HT-29 (cell line): ENCODE measurements around the gene IFNA17. TPM values are rescaled to one million over a fixed set of nuclear protein-coding genes. Genes with fewer than 3 reads are reported as not detected.
"Not testable (repeated sequence)": the region's sequence is repeated elsewhere in the genome, so short reads cannot be mapped to it uniquely, and the experiment has no call there.

Experiments used
- DNase-seq: peaks from one replicate; pipeline ENCODE4 v3.0.0-alpha.2; 2015; ENCODE audit warnings: low spot score
- total RNA-seq: library from RNA; depleted of rRNA; stranded (reverse); fragments of >200 nt; shearing (Covaris generic); gene quantifications from 2 replicates; pipeline ENCODE4 v1.2.3, GENCODE V29; 2014; rRNA removed

IFNA17 gene
- total RNA-seq, result not detected in 2 replicates

DNA sequence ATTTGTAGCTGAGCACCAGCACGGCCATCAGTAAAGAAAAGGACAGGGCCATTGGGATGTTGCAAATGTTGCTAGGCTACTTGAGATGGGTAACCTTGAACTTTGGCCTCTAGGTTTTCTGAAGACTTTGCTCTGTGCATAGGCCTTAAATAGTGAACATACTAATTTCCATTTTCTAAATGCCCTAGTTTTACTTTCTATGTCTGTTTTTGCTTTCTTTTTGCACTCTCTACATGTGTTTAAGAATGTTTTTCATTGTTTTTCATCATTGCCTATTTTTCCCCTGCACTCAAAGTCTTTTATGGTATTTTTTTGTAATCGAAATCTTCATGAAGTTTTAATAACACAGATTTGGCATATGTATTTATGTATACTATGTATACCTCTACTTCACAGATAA is at the start of gene IFNA17:
TSS of gene IFNA17 (minus strand) at position 101 of the 400 bp plus-strand sequence. CDS start at position 52, 49 bp downstream.
- no peak for DNase-seq

DNA sequence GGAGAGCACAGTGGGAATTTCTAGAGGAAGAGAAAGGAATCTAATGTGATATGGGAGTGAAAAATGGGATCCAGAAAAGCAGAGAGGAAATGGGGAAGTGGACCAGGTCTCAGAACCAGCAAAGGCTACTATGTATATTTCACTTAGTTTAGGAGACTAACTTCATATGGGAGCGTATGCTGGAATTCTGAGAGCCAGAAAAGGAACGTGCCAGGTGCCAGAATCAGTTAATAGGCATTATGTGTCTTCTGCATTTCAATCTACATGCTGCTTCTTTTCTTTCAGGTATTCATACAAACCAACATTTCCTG is 40.3 kb upstream of the IFNA17 start:
- no peak for DNase-seq

DNA sequence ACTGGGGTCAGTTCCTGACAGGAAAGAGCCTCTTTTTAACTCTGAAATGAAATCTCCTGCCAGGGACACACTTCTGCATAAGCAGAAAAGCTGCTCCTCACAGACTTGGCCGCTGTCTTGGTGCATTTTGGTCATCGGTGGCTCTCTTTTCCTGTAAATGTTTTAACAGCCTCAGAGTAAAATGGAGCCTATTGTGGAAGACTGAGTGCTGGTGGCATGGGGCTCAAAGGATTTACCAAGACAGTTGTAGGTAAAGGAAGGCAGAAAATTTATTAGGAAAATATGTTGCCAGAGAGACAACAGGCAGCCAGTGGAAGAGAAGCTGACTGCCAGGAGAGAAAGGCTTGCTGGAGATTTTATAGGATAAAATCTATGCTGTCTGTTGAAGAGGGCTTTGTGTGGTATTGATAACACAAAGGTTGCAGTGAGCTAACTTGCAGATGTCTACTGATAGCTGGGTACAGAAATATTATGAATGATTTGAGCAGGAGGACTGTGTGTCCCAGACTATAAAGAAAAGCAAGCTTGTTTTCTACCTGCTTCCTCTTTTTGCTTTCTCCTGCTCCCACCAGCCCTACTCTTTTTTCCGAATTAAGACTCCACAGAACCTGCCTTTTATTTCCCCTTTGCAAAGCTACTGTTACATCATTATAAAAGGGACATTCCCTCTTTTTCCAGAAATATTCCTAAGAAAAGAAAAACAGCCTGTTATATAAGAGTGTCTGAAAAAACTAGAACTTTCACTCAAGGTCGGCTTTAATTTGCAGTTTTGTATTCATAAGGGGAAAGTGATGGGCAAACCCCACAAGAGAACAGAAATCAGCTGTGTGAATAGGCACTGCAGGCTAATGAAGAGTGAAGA is 39.7 kb upstream of the IFNA17 start:
- no peak for DNase-seq

DNA sequence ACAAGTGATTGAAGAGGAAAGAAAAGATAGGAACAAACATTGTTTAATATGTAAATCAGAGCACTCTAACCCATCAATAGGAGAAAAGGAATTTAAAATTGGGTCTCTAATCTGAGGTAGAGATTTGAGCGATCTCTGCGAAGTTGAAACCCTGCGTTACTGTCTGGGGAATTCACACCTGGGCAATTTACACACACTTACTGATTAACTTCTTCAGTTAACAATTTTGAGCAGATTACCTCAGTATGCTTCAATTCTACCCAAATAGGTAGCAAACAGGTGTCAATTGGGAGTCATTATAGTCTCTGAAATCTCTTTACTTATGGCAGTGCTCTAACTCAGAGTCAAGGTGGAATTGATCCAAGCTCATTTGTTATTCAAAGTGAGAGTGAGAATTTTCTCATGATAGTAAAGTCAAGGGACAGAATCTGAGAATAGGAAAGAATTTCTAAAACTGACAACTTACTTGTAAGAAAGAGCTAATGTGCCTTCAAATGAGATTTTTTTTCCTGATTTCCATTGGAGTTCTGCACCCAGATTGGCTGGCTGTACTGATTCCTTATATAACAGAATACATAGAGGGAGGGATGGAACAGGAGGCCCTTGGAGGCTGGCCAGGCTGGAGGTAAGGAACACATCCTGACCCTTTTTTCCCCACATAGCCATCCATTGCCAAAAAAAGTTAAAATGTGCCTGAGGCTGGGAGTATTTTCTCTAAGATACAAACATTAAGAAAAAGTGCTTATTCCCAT is 38.9 kb upstream of the IFNA17 start:
- no peak for DNase-seq

DNA sequence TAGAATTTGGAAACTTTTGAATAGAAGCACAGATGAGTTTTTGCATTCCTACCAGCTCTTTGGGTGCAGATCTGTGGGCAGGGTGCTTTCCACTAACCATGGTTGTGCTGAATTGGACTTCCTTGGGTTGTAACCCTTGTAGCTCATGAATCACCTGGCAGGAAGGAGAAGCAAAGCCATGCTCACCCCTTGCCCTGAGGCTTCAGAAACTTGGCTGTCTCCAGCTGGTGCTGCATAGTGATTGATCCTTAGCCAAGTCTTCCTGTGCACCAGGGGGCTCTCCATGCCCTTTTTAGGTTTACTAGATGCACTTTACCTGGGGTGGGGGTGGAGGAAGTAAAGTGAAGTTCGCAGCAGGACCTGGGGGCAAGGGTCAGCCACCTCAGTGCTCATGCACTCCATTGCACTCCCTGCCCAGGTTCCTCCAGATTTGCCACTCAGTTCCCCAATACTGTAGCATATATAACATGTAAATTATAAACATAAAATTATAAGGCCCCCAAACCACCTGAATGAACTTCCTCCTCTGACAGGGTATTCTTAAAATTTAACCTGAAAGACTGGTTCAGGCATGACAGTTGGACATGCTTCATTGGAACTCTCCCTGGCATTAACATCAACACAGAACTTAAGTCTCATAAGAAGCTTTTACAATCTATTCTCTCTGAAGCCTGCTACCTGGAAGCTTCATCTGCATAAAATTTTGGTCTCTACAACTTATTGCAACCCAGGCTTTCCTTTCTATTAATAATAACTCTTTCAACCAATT is 37.6 kb upstream of the IFNA17 start:
- DNase-seq, result no peak

DNA sequence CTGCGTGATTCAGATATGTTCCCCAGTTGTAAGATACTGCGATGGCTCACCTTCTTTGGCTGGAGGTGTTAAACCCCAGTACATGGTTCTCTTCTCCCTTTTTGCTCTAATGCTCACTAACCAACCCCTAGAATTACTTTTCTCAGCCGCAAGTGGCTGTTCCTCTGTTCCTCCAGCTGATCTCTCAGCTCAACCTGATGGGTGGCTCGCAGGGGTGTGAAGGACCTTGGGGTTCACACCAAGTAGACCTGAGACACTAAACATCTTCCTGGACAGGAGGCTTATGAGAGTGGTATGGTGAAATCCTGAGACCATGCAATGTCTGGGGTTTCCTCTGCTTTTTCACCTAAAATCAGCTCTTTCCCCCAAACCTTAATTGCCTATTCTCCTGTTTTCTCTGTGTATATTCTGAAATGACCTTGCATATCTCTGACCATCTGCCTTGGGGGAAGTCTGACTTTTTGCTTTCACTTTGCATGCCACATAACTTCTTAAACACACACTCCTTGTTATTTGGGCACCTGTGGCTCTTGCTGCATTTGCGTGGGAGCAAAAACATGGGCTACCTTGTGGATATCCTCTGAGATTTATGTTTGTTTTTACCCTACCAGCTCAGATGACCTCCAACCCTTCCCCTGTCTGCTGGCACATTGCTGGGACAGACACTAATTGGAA is 27.7 kb upstream of the IFNA17 start:
- no peak for DNase-seq

DNA sequence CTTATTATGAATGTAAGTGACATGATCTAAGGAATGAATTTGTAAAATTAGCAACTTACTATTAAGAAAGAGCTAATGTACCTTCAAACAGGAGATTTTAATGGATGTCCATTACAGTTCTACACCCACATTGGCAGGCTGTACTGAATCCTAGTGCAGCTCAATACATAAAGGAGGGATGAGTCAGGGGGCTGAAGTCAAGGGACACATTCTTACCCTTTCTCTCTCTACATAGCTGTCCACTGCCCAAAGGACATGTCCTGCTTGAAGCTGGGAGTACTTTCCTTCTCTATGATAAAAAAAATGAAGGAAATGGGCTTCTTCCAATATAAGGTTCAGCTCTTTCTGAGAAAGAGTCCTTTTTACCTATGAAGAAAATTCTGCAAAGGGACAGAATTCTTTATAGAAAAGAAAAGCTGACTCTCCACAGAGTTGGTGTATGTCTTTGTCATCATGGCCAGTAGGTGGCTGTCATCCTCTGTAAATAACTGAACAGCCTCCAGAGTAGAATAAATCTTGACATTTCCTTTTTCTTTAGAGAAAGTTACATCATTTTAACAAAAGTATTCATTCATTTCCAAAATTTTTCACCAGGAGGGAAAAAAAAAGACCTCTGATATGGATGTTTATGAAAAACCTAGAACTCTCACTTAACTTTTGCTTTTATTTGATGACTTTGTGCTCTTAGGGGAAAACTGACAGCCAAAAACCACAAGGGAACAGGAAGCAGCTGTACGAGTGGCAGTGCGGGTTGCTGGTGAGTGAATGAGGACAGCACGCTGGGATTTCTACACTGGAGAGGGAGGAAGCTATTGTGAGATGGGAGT is 24.9 kb upstream of the IFNA17 start:
- peak; percentile 66 for DNase-seq

DNA sequence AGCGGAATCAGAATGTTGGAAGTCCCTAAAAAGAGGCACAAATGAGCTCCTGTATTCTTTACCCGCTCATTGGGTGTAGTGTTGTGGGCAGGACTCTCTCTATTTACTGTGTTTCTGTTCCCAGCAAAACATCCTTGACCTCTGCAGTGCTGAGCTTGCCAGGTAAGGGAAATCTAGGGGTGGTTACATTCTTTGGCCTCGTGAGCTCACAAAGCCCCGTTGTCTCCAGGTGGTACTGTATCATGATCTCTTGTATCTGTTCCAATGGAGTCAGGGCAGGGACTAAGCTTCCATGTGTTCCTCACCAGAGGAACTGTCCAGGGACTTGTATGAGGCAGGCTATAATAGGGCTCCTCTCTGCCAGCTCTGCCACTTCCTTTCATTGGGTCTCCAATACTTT is 23.6 kb upstream of the IFNA17 start:
- DNase-seq, result no peak

DNA sequence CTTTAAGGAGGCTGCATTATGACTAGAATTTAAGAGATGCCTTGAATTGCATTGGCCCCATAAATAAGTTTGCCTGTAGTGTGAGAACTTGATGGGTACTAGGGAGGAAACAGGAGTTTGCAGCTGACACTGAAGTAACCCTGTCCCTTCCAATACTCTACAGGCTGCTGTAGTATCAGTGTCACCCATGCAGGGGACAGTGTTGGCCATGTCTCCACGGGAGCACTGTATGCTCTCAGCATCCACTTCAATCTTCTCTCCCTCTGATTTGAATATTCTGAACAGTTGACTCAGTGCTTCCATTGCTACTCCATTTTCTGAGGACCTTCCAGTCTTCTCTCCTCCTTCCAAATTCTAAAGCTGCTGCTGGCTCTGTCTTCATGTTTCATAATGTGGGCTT is 23.2 kb upstream of the IFNA17 start:
- no peak for DNase-seq

DNA sequence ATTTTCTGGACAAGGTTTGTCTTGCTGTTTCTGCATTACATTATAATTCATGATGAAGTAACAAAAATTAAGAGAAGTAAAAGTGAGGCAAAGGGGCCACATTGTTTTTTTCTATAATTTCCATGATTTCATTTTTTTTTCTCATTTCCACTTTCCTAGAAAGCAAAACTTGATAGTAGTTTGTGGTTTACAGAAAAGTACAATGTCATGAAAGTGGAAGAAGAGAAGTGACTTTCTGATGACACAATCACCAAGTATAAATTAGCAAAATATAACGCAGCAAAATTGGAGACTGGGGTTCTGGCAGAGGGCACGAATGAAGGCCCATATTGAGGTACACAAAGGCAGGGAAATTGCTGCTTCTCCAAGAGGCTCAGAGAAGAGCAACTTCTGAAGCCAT is 16.8 kb upstream of the IFNA17 start:
- no peak for DNase-seq

DNA sequence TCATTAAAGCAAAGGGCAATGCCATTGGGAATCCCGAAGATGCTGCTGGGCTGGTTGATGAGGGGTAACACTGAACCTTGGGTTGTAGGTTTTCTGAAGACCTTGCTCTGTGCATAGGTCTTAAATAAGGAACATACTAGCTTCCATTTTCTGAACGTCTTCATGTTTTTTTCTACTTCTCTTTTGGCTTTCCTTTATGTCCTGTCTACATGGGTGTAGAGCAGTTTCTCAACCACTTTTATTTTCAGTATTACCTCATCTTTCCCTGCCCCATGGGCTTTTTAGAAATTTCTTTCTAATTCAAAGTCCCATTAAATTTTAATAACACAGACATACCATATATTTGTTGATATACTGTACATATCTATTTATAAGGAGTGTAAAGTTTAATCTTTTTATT is 11.9 kb upstream of the IFNA17 start, which contains the start of gene IFNA14:
TSS of gene IFNA14 (minus strand) at position 95 of the 400 bp plus-strand sequence. CDS start at position 25, 70 bp downstream.
- no peak for DNase-seq

DNA sequence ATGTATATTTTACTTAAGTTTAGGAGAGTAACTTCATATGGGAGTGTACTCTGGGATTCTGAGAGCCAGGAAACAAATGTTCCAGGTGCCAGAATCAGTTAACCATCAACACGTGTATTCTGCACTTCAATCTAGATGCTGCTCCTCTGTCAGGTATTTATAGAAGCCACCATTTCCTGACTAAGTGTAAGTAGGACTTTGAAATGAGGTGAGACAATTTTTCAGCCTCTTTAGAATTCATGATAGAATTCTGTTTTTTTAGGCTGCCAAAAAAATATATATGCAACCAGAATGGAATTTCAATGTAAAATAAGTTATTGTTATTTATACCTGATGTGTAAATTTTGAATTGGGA is 8.3 kb upstream of the IFNA17 start:
- DNase-seq, result not testable (repeated sequence)

DNA sequence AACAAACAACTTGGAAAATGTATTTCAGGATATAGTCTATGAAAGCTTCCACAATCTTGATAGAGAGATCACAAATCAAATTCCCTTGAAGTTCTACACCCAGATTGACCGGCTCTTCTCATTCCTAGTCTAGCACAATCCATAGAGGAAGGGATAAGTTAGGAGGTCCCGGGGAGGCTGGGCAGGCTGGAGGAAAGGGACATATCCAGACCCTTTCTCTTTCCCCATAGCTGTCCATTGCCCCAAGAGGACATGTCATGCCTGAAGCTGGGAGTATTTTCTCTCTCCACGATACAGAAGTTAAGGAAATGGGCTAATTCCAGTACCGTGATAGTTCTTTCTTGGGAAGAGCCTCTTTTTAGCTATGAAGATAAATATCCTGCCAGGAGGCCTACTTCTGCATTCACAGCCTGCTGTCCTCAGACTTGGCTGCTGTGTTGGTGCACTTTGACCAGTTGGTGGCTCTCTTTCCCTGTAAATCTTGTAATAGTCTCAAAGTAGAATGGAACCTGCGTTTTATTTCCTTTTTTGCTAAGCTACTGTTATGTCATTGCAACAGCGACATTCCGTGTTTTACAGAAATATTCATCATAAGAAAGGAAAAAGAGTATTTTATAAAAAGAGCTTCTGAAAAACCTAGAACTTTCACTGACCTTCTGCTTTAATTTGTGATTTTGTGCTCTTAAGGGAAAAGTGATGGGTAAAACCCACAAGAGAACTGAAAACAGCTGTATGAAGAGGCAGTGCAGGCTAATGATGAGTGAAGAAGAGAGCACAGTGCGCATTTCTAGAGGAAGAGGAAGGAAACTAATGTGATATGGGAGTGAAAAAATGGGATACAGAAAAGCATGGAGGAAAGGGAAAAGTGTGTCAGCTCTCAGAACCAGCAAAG is 7.7 kb upstream of the IFNA17 start:
- peak; percentile 76 for DNase-seq

DNA sequence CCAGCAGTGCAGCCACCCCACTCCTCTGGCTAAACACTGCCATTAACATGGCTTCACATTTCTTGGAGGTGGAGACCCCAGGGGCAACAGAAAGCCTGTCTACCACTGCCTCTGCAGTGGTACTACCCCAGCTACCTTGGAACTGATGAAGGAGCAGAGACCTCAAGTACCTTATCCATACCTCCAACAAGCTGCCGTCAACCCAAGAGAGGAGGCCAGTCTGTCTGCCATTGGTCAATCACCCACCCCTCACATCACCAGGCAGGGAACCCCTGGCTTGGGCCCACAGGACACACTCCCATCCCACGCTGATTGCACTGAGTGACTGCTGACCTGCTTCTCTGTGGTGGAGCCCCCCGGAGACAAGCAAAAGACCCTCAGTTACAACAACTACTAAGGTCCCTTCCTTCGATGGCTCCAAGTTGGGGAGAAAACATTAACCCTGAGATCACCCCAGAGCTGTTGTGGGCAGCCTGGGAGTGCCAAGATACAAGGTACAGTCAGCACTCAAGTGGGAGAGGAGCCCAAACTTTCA is 6.2 kb upstream of the IFNA17 start:
- DNase-seq, result no peak

DNA sequence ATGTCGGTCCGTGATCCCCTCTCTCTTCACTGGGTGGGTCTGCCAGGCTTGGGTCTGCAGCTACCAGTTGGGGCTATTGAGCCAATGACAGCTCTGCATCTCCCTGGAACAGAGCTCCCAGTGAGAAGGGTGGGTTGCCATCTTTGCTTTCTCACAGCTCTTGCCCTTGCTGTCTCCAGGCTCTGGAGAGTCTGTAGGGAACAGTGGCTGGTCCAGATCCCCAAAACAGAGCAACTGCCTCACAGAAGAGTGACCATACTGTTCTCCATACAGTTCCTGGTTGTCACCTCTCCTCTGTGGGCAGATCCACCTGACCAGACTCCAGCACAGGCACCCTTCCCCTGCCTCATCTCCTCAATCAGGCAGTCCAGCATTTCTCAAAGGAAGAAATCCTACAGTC is 5.2 kb upstream of the IFNA17 start:
- DNase-seq, result no peak

DNA sequence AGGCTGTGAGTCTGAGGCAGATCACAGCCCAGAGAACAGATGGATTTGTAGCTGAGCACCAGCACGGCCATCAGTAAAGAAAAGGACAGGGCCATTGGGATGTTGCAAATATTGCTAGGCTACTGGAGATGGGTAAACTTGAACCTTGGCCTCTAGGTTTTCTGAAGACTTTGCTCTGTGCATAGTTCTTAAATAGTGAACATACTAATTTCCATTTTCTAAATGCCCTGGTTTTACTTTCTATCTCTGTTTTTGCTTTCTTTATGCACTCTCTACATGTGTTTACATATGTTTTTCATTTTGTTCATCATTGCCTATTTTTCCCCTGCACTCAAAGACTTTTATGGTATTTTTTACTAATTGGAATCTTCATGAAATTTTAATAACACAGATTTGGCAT is 10.8 kb downstream of the IFNA17 start, which contains the start of gene IFNA16:
TSS of gene IFNA16 (minus strand) at position 101 of the 400 bp plus-strand sequence. CDS start at position 95, 6 bp downstream.
- not testable (repeated sequence) for DNase-seq

DNA sequence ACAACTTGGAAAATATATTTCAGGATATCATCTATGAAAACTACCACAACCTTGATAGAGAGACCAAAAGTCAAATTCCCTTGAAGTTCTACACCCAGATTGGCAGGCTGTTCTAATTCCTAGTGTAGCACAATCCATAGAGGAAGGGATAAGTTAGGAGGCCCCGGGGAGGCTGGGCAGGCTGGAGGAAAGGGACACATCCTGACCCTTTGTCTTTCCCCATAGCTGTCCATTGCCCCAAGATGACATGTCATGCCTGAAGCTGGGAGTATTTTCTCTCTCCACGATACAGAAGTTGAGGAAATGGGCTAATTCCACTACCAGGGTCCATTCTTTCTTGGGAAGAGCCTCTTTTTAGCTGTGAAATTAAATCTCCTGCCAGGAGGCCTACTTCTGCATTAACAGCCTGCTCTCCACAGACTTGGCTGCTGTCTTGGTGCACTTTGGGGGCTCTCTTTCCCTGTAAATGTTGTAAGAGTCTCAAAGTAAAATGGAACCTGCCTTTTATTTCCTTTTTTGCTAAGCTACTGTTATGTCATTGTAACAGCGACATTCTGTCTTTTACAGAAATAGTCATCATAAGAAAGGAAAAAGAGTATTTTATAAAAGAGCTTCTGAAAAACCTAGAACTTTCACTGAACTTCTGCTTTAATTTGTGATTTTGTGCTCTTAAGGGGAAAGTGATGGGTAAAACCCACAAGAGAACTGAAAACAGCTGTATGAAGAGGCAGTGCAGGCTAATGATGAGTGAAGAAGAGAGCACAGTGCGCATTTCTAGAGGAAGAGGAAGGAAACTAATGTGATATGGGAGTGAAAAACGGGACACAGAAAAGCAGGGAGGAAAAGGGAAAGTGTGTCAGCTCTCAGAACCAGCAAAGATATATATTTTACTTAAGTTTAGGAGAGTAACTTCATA is 14.4 kb downstream of the IFNA17 start:
- peak; percentile 10 for DNase-seq

DNA sequence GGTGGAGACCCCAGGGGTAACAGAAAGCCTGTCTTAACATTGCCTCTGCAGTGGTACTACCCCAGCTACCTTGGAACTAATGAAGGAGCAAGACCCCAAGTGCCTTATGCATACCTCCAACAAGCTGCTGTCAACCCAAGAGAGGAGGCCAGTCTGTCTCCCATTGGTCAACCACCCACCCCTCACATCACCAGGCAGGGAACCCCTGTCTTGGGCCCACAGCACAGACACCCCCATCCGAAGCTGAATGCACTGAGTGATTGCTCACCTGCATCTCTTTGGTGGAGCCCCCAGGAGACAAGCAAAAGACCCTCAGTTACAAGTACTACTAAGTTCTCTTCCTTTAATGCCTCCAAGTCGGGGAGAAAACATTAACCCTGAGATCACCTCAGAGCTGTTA is 15.9 kb downstream of the IFNA17 start:
- not testable (repeated sequence) for DNase-seq
